GM12878 (cell line): ENCODE results near the gene MIER3. TPM values are rescaled to one million over a fixed set of nuclear protein-coding genes. Genes with fewer than 3 reads are reported as not detected.

Experiments used
- CBFB ChIP-seq: IDR thresholded peaks from 2 replicates; pipeline ENCODE4 v1.6.1; 2016; ENCODE audit warnings: antibody characterized with exemption, low read depth
- IKZF2 ChIP-seq, 2 experiments: fragments of 450-650 bp; IDR thresholded peaks; 2 replicates each; pipeline ENCODE4 v1.6.1; 2017; ENCODE audit warnings: mild to moderate bottlenecking in 2 of 2, moderate library complexity in 2 of 2
- MTA3 ChIP-seq: IDR thresholded peaks from 2 replicates; pipeline ENCODE4 v1.6.1; 2012; ENCODE audit warnings: low read length, inconsistent platforms, borderline replicate concordance
- NFIC ChIP-seq: IDR thresholded peaks from 2 replicates; pipeline ENCODE4 v1.6.1; 2012; ENCODE audit warnings: low read depth, mild to moderate bottlenecking, inconsistent platforms, low read length, moderate library complexity
- POLR2AphosphoS2 ChIP-seq: IDR thresholded peaks from 2 replicates; pipeline ENCODE4 v1.6.1; 2011; ENCODE audit warnings: low read depth, mild to moderate bottlenecking, low read length, improper control_type of control experiment, moderate library complexity
- POU2F2 ChIP-seq: IDR thresholded peaks from 3 replicates; pipeline ENCODE4 v1.6.1; 2011; ENCODE audit warnings: low read depth, mild to moderate bottlenecking, low read length, borderline replicate concordance
- STAT3 ChIP-seq: IDR thresholded peaks from 2 replicates; pipeline ENCODE4 v1.6.1; 2011; ENCODE audit warnings: low read depth, low read length, improper control_type of control experiment
- ZNF24 ChIP-seq: fragments of 450-650 bp; IDR thresholded peaks from 2 replicates; pipeline ENCODE4 v1.6.1; 2017; ENCODE audit warnings: antibody characterized with exemption, mild to moderate bottlenecking
- polyA plus RNA-seq, 11 experiments: library from polyadenylated mRNA; depleted of rRNA in 4 of 11; unstranded in 6 of 11; stranded (reverse) in 5 of 11; fragments of >200 nt; fragmentation: Nextera tagmentation in 4 of 11; fragmentation: Illumina TruSeq in 1 of 11; extraction: Ambion mirVana in 4 of 11; extraction: Trizol in 1 of 11; gene quantifications; 1 replicate in 1 of 11; 2 replicates in 10 of 11; pipeline versions ENCODE4 v1.2.1 to v1.2.3, GENCODE V29; 2011 to 2016; ENCODE audit warnings: inconsistent platforms in 2 of 11, missing spikeins in 2 of 11, low read depth in 1 of 11
- total RNA-seq, 4 experiments: library from RNA; depleted of rRNA in 3 of 4; stranded (reverse); fragments of >200 nt in 3 of 4; fragmentation: Illumina TruSeq in 1 of 4; extraction: Trizol in 1 of 4; gene quantifications; 2 replicates each; pipeline versions ENCODE4 v1.2.1 to v1.2.3, GENCODE V29; 2013 to 2021
- TF ChIP-seq, protein P1 (sequence below), 3 experiments: IDR thresholded peaks in 2 of 3; conservative IDR thresholded peaks in 1 of 3; 2 replicates each; pipeline ENCODE4 v1.5.1; 2011; ENCODE audit warnings: low read depth in 3 of 3, low read length in 3 of 3, mild to moderate bottlenecking in 3 of 3, control low read depth in 2 of 3, moderate library complexity in 2 of 3, inconsistent platforms in 1 of 3, mixed read lengths in 1 of 3; ENCODE audit not compliant: control insufficient read depth in 2 of 3, insufficient read depth in 1 of 3; ENCODE audit errors: extremely low read depth in 1 of 3
- TF ChIP-seq, protein P2 (sequence below): fragments of 150-350 bp; IDR thresholded peaks from 2 replicates; pipeline ENCODE4 v1.6.1; 2016; ENCODE audit warnings: low read depth, low read length

The MIER3 gene
- total and polyA plus RNA-seq, 10 of the 15 experiments (the other 5 are each of a cell fraction or from before 2014, with no cell fraction given) = 2.9 to 14.6 (median 7.2) TPM

DNA sequence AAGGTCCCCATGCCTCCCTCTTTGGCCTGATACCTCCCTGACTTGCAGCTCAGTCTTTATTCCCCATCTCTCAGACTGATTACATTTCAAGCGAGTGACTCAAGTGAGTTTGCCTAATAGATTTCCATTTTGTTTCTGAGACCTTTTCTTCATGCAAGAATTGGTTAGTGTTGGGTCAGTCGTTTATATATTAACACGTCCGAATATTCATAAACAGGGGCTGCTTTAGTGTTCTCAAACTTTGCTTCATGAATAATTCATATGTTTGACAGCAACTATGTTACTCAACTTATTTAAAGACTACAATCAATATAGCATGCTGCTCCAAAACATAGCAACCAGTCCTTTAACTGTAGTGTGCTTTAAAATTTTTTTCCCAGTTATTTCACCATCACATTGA lies 36.6 kb upstream of the MIER3 start (continued):
- no peak for TF ChIP-seq STAT3
- no peak for TF ChIP-seq ZNF24
- TF ChIP-seq POLR2AphosphoS2 = no peak
- TF ChIP-seq, protein P1, sequence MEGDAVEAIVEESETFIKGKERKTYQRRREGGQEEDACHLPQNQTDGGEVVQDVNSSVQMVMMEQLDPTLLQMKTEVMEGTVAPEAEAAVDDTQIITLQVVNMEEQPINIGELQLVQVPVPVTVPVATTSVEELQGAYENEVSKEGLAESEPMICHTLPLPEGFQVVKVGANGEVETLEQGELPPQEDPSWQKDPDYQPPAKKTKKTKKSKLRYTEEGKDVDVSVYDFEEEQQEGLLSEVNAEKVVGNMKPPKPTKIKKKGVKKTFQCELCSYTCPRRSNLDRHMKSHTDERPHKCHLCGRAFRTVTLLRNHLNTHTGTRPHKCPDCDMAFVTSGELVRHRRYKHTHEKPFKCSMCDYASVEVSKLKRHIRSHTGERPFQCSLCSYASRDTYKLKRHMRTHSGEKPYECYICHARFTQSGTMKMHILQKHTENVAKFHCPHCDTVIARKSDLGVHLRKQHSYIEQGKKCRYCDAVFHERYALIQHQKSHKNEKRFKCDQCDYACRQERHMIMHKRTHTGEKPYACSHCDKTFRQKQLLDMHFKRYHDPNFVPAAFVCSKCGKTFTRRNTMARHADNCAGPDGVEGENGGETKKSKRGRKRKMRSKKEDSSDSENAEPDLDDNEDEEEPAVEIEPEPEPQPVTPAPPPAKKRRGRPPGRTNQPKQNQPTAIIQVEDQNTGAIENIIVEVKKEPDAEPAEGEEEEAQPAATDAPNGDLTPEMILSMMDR (IDR thresholded peaks at IDR 0.05 in 2 of 3, conservative IDR thresholded peaks at IDR 0.05 in 1 of 3; ENCODE audit: control insufficient read depth in 2 of 3, extremely low read depth in 1 of 3, insufficient read depth in 1 of 3, low read depth in 3 of 3, low read length in 3 of 3) = no peak
- no peak for TF ChIP-seq POU2F2
- no peak for TF ChIP-seq IKZF2 (IDR thresholded peaks at IDR 0.05)
- TF ChIP-seq, protein P2, sequence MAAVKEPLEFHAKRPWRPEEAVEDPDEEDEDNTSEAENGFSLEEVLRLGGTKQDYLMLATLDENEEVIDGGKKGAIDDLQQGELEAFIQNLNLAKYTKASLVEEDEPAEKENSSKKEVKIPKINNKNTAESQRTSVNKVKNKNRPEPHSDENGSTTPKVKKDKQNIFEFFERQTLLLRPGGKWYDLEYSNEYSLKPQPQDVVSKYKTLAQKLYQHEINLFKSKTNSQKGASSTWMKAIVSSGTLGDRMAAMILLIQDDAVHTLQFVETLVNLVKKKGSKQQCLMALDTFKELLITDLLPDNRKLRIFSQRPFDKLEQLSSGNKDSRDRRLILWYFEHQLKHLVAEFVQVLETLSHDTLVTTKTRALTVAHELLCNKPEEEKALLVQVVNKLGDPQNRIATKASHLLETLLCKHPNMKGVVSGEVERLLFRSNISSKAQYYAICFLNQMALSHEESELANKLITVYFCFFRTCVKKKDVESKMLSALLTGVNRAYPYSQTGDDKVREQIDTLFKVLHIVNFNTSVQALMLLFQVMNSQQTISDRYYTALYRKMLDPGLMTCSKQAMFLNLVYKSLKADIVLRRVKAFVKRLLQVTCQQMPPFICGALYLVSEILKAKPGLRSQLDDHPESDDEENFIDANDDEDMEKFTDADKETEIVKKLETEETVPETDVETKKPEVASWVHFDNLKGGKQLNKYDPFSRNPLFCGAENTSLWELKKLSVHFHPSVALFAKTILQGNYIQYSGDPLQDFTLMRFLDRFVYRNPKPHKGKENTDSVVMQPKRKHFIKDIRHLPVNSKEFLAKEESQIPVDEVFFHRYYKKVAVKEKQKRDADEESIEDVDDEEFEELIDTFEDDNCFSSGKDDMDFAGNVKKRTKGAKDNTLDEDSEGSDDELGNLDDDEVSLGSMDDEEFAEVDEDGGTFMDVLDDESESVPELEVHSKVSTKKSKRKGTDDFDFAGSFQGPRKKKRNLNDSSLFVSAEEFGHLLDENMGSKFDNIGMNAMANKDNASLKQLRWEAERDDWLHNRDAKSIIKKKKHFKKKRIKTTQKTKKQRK = no peak
- no peak for TF ChIP-seq MTA3
- TF ChIP-seq CBFB = no peak
- TF ChIP-seq NFIC = no peak
